ENCODE results near the gene GAA. TPM values are rescaled to one million over a fixed set of nuclear protein-coding genes. Genes with fewer than 3 reads are reported as not detected.

Gene GAA
- total RNA-seq, 1 donor from 2014 or later = 47.7 TPM

- no peaks in the 10 kb centered on the region for H3K9me3 ChIP-seq (ENCODE audit: insufficient read depth, low read depth, low read length)
- no peaks in the 10 kb centered on the region for H3K27me3 Mint-ChIP-seq (ENCODE audit: low read depth, unreplicated experiment)
- no peak overlapping the region for H3K9ac ChIP-seq (ENCODE audit: low read length)
- no peak overlapping the region for H3K4me3 ChIP-seq (ENCODE audit: insufficient read depth, low read depth, low read length)
- TF ChIP-seq CTCF (IDR thresholded peaks at IDR 0.05; ENCODE audit: insufficient read depth, low read depth, low read length) = no peak
- no peak for TF ChIP-seq EZH2 (IDR thresholded peaks at IDR 0.05; ENCODE audit: insufficient read depth, low read length)
- H3K9me3 Mint-ChIP-seq (ENCODE audit: unreplicated experiment) = no peaks in the 10 kb centered on the region
- H3K36me3 Mint-ChIP-seq (ENCODE audit: low read depth, unreplicated experiment) = peaks cover 20% of the 10 kb centered on the region
- peaks cover 72% of the 10 kb centered on the region for H4K20me1 ChIP-seq (ENCODE audit: insufficient read depth, low read length)
- no peaks in the 10 kb centered on the region for H3K27me3 ChIP-seq (ENCODE audit: insufficient read depth, low read length)
- H3K4me1 Mint-ChIP-seq (ENCODE audit: low read depth, unreplicated experiment) = peaks cover 13% of the 10 kb centered on the region
- no peak overlapping the region for H2AFZ ChIP-seq (ENCODE audit: low read depth, low read length)
- H3K4me1 ChIP-seq (ENCODE audit: insufficient read depth, low read length) = peaks cover 15% of the 10 kb centered on the region
- no peak overlapping the region for H3K27ac ChIP-seq (ENCODE audit: low read depth, low read length)
- H3K36me3 ChIP-seq (ENCODE audit: insufficient read depth, low read length) = peaks cover 63% of the 10 kb centered on the region
- H3K27ac Mint-ChIP-seq (ENCODE audit: unreplicated experiment) = no peak overlapping the region
- H3K4me2 ChIP-seq (ENCODE audit: low read length) = no peak overlapping the region
- DNase-seq (ENCODE audit: low read depth) (no peak), FAIRE-seq (no peak)
- H3K4me3 Mint-ChIP-seq (ENCODE audit: unreplicated experiment) = no peak overlapping the region
- H3K79me2 ChIP-seq (ENCODE audit: insufficient read depth, low read length) = peaks cover 47% of the 10 kb centered on the region
Observed at GRCh38 chr17:80141463-80142165, 40.2 kb downstream of the GAA start.

GRCh38 chr17:80142929-80143328 lies 41.5 kb downstream of the GAA start:
- no peak for TF ChIP-seq EZH2 (IDR thresholded peaks at IDR 0.05; ENCODE audit: insufficient read depth, low read length)
- TF ChIP-seq CTCF (IDR thresholded peaks at IDR 0.05; ENCODE audit: insufficient read depth, low read depth, low read length) = no peak
- Mint-ChIP-seq H3K36me3 (ENCODE audit: low read depth, unreplicated experiment) (peaks cover 16% of the 10 kb centered on the region), H3K4me3 (ENCODE audit: unreplicated experiment) (no peak overlapping the region), H3K27ac (ENCODE audit: unreplicated experiment) (no peak overlapping the region), H3K27me3 (ENCODE audit: low read depth, unreplicated experiment) (no peaks in the 10 kb centered on the region), H3K9me3 (ENCODE audit: unreplicated experiment) (no peaks in the 10 kb centered on the region), H3K4me1 (ENCODE audit: low read depth, unreplicated experiment) (peaks cover 15% of the 10 kb centered on the region)
- Histone ChIP-seq H3K36me3 (ENCODE audit: insufficient read depth, low read length) (peaks cover 51% of the 10 kb centered on the region), H2AFZ (ENCODE audit: low read depth, low read length) (no peak overlapping the region), H3K4me3 (ENCODE audit: insufficient read depth, low read depth, low read length) (no peak overlapping the region), H3K27me3 (ENCODE audit: insufficient read depth, low read length) (no peaks in the 10 kb centered on the region), H3K9ac (ENCODE audit: low read length) (no peak overlapping the region), H3K79me2 (ENCODE audit: insufficient read depth, low read length) (peaks cover 54% of the 10 kb centered on the region), H3K27ac (ENCODE audit: low read depth, low read length) (no peak overlapping the region), H3K4me2 (ENCODE audit: low read length) (no peak overlapping the region), H4K20me1 (ENCODE audit: insufficient read depth, low read length) (peaks cover 67% of the 10 kb centered on the region), H3K4me1 (ENCODE audit: insufficient read depth, low read length) (peaks cover 15% of the 10 kb centered on the region), H3K9me3 (ENCODE audit: insufficient read depth, low read depth, low read length) (no peaks in the 10 kb centered on the region)
- DNase-seq (ENCODE audit: low read depth) (no peak), FAIRE-seq (no peak)
